ENCODE measurements around the gene BBS1.
A peak's percentile ranks its signal among the peaks of the same experiment; 100 is the strongest.

Gene BBS1

DNA sequence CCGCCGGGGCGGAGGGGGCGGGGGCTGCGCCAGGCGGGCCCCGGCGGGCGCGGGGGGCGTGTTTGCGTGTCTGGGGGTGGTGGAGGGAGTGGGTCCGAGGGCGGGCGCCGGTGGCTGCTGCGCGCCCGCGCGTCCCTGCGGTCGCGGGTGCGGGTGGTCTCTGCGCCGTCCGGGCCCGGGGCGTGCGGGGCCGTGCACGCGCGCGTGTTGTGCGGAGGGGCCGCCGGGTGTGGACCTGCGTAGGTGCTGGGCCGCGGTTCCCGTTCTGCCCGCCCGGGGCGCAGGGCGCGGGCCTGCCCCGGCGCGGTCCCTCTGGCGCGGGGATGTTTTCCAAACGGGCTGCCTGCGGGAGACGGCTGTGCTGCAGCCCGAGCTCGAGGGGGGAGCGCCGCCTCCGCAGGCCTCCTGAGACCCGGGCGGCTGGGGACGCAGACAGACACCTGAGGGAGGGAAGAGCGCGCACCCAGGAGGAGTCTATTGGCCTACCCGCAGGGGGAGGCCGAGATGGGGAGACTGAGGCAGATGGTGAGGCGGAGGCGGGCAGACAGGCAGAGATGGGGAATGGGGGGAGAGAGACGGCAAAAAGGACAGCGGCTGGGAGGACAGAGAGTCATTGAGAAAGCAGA, 43.3 kb upstream of the BBS1 start (continued):
- TF ChIP-seq, protein P1, sequence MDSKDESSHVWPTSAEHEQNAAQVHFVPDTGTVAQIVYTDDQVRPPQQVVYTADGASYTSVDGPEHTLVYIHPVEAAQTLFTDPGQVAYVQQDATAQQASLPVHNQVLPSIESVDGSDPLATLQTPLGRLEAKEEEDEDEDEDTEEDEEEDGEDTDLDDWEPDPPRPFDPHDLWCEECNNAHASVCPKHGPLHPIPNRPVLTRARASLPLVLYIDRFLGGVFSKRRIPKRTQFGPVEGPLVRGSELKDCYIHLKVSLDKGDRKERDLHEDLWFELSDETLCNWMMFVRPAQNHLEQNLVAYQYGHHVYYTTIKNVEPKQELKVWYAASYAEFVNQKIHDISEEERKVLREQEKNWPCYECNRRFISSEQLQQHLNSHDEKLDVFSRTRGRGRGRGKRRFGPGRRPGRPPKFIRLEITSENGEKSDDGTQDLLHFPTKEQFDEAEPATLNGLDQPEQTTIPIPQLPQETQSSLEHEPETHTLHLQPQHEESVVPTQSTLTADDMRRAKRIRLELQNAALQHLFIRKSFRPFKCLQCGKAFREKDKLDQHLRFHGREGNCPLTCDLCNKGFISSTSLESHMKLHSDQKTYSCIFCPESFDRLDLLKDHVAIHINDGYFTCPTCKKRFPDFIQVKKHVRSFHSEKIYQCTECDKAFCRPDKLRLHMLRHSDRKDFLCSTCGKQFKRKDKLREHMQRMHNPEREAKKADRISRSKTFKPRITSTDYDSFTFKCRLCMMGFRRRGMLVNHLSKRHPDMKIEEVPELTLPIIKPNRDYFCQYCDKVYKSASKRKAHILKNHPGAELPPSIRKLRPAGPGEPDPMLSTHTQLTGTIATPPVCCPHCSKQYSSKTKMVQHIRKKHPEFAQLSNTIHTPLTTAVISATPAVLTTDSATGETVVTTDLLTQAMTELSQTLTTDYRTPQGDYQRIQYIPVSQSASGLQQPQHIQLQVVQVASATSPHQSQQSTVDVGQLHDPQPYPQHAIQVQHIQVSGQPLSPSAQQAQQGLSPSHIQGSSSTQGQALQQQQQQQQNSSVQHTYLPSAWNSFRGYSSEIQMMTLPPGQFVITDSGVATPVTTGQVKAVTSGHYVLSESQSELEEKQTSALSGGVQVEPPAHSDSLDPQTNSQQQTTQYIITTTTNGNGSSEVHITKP (tag by site-specific recombination; IDR thresholded peaks at IDR 0.05) = peak; percentile 56; the same call in 1 of the 2 replicates
- TF ChIP-seq, protein P2, sequence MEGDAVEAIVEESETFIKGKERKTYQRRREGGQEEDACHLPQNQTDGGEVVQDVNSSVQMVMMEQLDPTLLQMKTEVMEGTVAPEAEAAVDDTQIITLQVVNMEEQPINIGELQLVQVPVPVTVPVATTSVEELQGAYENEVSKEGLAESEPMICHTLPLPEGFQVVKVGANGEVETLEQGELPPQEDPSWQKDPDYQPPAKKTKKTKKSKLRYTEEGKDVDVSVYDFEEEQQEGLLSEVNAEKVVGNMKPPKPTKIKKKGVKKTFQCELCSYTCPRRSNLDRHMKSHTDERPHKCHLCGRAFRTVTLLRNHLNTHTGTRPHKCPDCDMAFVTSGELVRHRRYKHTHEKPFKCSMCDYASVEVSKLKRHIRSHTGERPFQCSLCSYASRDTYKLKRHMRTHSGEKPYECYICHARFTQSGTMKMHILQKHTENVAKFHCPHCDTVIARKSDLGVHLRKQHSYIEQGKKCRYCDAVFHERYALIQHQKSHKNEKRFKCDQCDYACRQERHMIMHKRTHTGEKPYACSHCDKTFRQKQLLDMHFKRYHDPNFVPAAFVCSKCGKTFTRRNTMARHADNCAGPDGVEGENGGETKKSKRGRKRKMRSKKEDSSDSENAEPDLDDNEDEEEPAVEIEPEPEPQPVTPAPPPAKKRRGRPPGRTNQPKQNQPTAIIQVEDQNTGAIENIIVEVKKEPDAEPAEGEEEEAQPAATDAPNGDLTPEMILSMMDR (tag by site-specific recombination; IDR thresholded peaks at IDR 0.05) = peak; percentile 44; the same call in 1 of the 2 replicates
- TF ChIP-seq ZFHX2 (tag by site-specific recombination; conservative IDR thresholded peaks at IDR 0.05) (peak; percentile 38), GLIS1 (tag by site-specific recombination; IDR thresholded peaks at IDR 0.05) (peak; percentile 33; the same call in 1 of the 2 replicates), ZNF341 (tag by site-specific recombination; IDR thresholded peaks at IDR 0.05; ENCODE audit: low read depth) (peak; percentile 92)

DNA sequence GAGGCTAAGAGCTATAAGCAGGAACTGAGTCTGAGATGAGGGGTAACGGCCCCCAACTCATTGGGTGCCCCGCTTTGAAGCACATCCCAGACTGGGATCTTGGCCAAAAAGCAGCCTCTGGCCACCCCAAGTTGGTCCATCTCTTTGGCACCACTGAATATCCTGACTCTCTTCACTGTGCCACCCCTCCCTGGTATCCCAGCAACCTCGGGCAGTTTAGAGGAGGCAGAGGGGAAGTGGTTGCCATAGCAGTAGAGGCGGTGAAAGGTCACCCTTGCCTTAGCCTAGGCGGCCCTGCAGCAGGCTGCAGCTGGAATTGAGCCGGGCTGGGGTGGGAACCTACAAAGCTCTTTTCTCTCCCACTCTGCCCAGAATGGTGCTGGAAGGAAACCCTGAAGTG, 42.7 kb upstream of the BBS1 start:
- CTCF ChIA-PET = interaction anchor here (0.6 to 3.2 kb wide), 4 partner anchors 11 to 60 kb away, joined by 3 to 20 read pairs (median 10); partner anchors contain the start of gene DPP3
- Histone ChIP-seq H3K4me1 (ENCODE audit: control insufficient read depth, insufficient read depth, low read length) (no peaks in the 10 kb centered on the region), H3K4me3 (ENCODE audit: low read depth, low read length) (peak overlapping the region; percentile 53; the same call in 1 of the 2 replicates), H3K27ac (ENCODE audit: extremely low read depth, low read depth, low read length) (no peak overlapping the region; the same call in 1 of the 2 replicates), H3K9me3 (ENCODE audit: control insufficient read depth, insufficient read depth, low read depth, low read length) (no peaks in the 10 kb centered on the region), H3K36me3 (ENCODE audit: control insufficient read depth in 2 of 2, insufficient read depth in 1 of 2, low read length in 2 of 2) (peaks cover 0 to 35% of the 10 kb centered on the region in 2 experiments; a peak in 1 of 3 replicates)
- no peak for TF ChIP-seq HOXD13 (CRISPR knock-in tag; IDR thresholded peaks at IDR 0.05; ENCODE audit: borderline replicate concordance)
- POLR2A ChIA-PET = interaction anchor here (2.8 to 6.2 kb wide), 2 partner anchors 11 to 29 kb away, joined by 22 to 64 read pairs; partner anchors contain the start of genes DPP3 and MRPL11

GRCh38 chr11:66468691-66469090, 41.7 kb upstream of the BBS1 start:
- no peaks in the 10 kb centered on the region for H3K4me1 ChIP-seq (ENCODE audit: control insufficient read depth, insufficient read depth, low read length)
- POLR2A ChIA-PET = interaction anchor here (1.1 to 6.2 kb wide), 2 partner anchors 11 to 48 kb away, joined by 3 to 64 read pairs; partner anchors contain the start of gene DPP3
- TF ChIP-seq TCF7L2 (IDR thresholded peaks at IDR 0.05; ENCODE audit: borderline replicate concordance, low read depth, low read length) (no peak), ZNF624 (tag by site-specific recombination; IDR thresholded peaks at IDR 0.05) (no peak), PRDM1 (tag by site-specific recombination; IDR thresholded peaks at IDR 0.05) (no peak), MZF1 (tag by site-specific recombination; IDR thresholded peaks at IDR 0.05; ENCODE audit: borderline replicate concordance) (no peak), BCL11B (tag by site-specific recombination; IDR thresholded peaks at IDR 0.05; ENCODE audit: low read depth) (no peak), ZNF223 (tag by site-specific recombination; IDR thresholded peaks at IDR 0.05) (no peak), ZNF544 (tag by site-specific recombination; IDR thresholded peaks at IDR 0.05) (no peak), ZNF311 (tag by site-specific recombination; IDR thresholded peaks at IDR 0.05; ENCODE audit: borderline replicate concordance) (no peak), BCL6B (tag by site-specific recombination; IDR thresholded peaks at IDR 0.05) (no peak), ZNF266 (tag by site-specific recombination; IDR thresholded peaks at IDR 0.05; ENCODE audit: low read depth) (no peak), ZNF426 (tag by site-specific recombination; IDR thresholded peaks at IDR 0.05) (no peak)
- H3K4me3 ChIP-seq (ENCODE audit: low read depth, low read length) = no peak overlapping the region
- CTCF ChIA-PET = interaction anchor here (1.5 to 3.2 kb wide), 3 partner anchors 10 to 61 kb away, joined by 3 to 20 read pairs (median 17); partner anchors contain the start of genes DPP3 and MRPL11
- H3K9me3 ChIP-seq (ENCODE audit: control insufficient read depth, insufficient read depth, low read depth, low read length) = no peaks in the 10 kb centered on the region
- peaks cover 0 to 44% of the 10 kb centered on the region in 2 experiments; a peak in 1 of 3 replicates for H3K36me3 ChIP-seq (ENCODE audit: control insufficient read depth in 2 of 2, insufficient read depth in 1 of 2, low read length in 2 of 2)
- no peak overlapping the region for H3K27ac ChIP-seq (ENCODE audit: extremely low read depth, low read depth, low read length)

Measured in HEK293 (cell line).